ENCODE results near the gene CAPN13. TPM values are rescaled to one million over a fixed set of nuclear protein-coding genes. Genes with fewer than 3 reads are reported as not detected.

Gene CAPN13
- total and polyA plus RNA-seq, 11 donors: not detected

- no peaks in the 10 kb centered on the region for H3K27me3 ChIP-seq
- ATAC-seq (no peak), DNase-seq (no peak)
- no peak overlapping the region for H3K4me3 ChIP-seq
- intact Hi-C loops (cut with DNase I): loop anchor here in 5 of 10 donors (5.0 to 10.0 kb wide), 5 partner anchors 90 to 338 kb away; partner anchors contain the start of gene LCLAT1 (in 1 of the 5)
- no peak overlapping the region for H3K27ac ChIP-seq
- no peaks in the 10 kb centered on the region for H3K9me3 ChIP-seq
- H3K36me3 ChIP-seq: no peaks in the 10 kb centered on the region
- H3K4me1 ChIP-seq: peaks cover 0 to 31% (median 15%) of the 10 kb centered on the region in 12 donors
- 91 to 98% (median 93%) methylated on average over 3 of the region's 3 CpGs for WGBS, 4 donors
- TF ChIP-seq POLR2A (IDR thresholded peaks at IDR 0.05) (no peak), CTCF (IDR thresholded peaks at IDR 0.05) (no peak)
These were observed 122.2 kb downstream of the CAPN13 start for GRCh38 chr2:30684996-30685395.

DNA sequence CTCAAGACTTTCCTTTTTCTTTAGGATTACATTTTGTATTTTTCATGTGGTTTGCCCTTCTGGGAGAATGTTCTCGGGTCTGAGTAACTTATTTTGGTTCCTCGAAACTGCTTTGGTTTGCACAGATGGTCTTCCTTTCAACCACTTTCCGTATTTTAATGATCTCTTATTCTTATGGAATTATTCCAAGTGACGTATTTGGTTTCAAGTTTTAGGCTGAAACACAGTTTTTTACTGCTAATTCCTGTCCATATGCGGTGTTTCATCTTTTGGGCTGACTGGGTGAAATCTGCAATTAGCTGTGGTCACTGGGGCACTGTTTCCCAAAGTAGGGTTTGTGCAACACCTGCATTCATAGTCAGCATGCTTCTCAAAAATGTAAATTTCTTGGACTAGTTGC lies 122.7 kb downstream of the CAPN13 start:
- H3K36me3 ChIP-seq: no peaks in the 10 kb centered on the region
- H3K27me3 ChIP-seq: no peaks in the 10 kb centered on the region
- no peaks in the 10 kb centered on the region for H3K9me3 ChIP-seq
- WGBS, 4 donors: 87 to 89% (median 88%) methylated on average over 5 of the region's 5 CpGs
- no peak overlapping the region for H3K27ac ChIP-seq
- ATAC-seq (no peak), DNase-seq (no peak)
- TF ChIP-seq POLR2A (IDR thresholded peaks at IDR 0.05) (no peak), CTCF (IDR thresholded peaks at IDR 0.05) (no peak)
- peaks cover 0 to 27% (median 12%) of the 10 kb centered on the region in 12 donors for H3K4me1 ChIP-seq
- no peak overlapping the region for H3K4me3 ChIP-seq
- intact Hi-C loops (cut with DNase I): loop anchor here in 3 of 10 donors (10.0 kb wide), 3 partner anchors 90 to 240 kb away; partner anchors contain the start of gene LCLAT1 (in 1 of the 3)

DNA sequence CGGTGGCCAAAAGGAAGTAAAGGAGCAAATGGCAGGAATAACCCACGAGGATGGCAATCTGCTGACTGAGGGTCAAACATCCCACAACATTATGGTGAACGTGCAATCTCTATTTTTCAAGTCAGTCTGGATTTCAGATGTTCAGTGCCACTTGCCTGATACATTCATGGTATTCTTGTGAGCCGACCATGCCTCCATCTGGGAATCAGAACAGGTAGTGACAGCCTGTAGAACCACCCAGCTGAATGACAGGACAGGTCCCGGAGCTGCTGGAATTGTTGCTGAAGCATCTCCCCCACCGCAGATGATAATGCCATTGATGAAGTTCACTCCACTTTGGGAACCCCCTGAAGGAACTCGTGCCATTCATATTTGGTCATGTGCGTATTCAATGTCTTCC lies 123.2 kb downstream of the CAPN13 start:
- H3K4me3 ChIP-seq: no peak overlapping the region
- H3K36me3 ChIP-seq: no peaks in the 10 kb centered on the region
- H3K9me3 ChIP-seq: no peaks in the 10 kb centered on the region
- no peak for DNase-seq
- H3K27me3 ChIP-seq: no peaks in the 10 kb centered on the region
- intact Hi-C loops (cut with DNase I): loop anchor here in 3 of 10 donors (10.0 kb wide), 3 partner anchors 89 to 239 kb away; partner anchors contain the start of gene LCLAT1 (in 1 of the 3)
- WGBS, 4 donors: 90 to 93% (median 92%) methylated on average over 8 of the region's 8 CpGs
- no peak overlapping the region for H3K27ac ChIP-seq
- peaks cover 0 to 22% (median 7%) of the 10 kb centered on the region in 12 donors for H3K4me1 ChIP-seq
- no peak for ATAC-seq
- TF ChIP-seq CTCF (IDR thresholded peaks at IDR 0.05) (no peak), POLR2A (IDR thresholded peaks at IDR 0.05) (no peak)

DNA sequence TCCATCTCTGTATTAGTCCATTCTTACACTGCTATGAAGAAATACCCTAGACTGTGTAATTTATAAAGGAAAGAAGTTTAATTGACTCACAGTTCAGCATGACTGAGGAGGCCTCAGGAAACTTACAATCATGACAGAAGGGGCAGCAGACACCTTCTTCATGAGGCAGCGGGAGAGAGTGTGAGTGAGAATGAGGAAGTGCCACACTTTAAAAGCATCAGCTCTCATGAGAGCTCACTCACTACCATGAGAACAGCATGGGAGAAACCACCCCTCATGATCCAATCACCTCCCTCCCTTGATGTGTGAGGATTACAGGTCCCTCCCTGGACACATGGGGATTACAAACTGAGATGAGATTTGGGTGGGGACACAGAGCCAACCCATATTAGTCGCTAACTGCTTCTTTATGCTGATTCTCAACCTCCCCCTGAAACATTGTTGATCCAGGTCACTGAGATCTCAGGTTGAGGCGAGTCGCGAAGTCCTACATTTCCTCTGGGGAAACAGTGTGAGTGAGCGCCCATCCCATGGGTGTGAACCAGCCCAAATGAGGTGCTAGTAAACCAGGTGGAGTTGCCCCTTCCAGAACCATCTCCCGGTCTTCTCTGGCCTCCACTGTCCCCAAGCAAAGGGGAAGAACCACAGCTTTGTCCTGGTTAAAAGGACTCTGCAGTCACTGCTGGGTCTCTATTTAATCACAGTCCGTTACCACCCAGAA lies 123.8 kb downstream of the CAPN13 start:
- intact Hi-C loops (cut with DNase I): loop anchor here in 3 of 10 donors (10.0 kb wide), 3 partner anchors 89 to 239 kb away; partner anchors contain the start of gene LCLAT1 (in 1 of the 3)
- H3K27ac ChIP-seq: no peak overlapping the region
- H3K27me3 ChIP-seq: no peaks in the 10 kb centered on the region
- no peaks in the 10 kb centered on the region for H3K9me3 ChIP-seq
- 93 to 96% (median 95%) methylated on average over 8 of the region's 8 CpGs for WGBS, 4 donors
- no peak for ATAC-seq
- no peak for DNase-seq
- H3K36me3 ChIP-seq: no peaks in the 10 kb centered on the region
- TF ChIP-seq POLR2A (IDR thresholded peaks at IDR 0.05) (no peak), CTCF (IDR thresholded peaks at IDR 0.05) (no peak)
- H3K4me1 ChIP-seq: peaks cover 0 to 16% (median 5%) of the 10 kb centered on the region in 12 donors
- no peak overlapping the region for H3K4me3 ChIP-seq

Data from heart left ventricle (tissue), 16 donors.